RWPE2 (cell line): ENCODE results near the gene CDK5RAP3.
"Not testable (repeated sequence)": the region's sequence is repeated elsewhere in the genome, so short reads cannot be mapped to it uniquely, and the experiment has no call there.

Experiments used
- ATAC-seq: fragments of 200-7000 bp; cut with Tn5 transposase; 3 replicates; pipeline ENCODE4 v1.9.1; 2021; ENCODE audit warnings: low read depth
- DNase-seq: peaks from one replicate; pipeline ENCODE4 v3.0.0-alpha.2; 2020; ENCODE audit warnings: low spot score
- H3K27ac ChIP-seq: fragments of 450-650 bp; 2 replicates; pipeline ENCODE4 v1.5.1; 2017; ENCODE audit warnings: mild to moderate bottlenecking; ENCODE audit not compliant: poor library complexity, severe bottlenecking
- H3K27me3 ChIP-seq: fragments of 250-450 bp; sonication (Bioruptor Pico); 2 replicates; pipeline ENCODE4 v1.5.1; 2021; ENCODE audit warnings: mild to moderate bottlenecking, moderate library complexity; ENCODE audit not compliant: insufficient read depth, poor library complexity, severe bottlenecking
- H3K36me3 ChIP-seq: fragments of 250-450 bp; sonication (Bioruptor Pico); 2 replicates; pipeline ENCODE4 v1.5.1; 2020; ENCODE audit warnings: low read depth, mild to moderate bottlenecking, moderate library complexity
- H3K4me1 ChIP-seq: fragments of 250-450 bp; sonication (Bioruptor Pico); 2 replicates; pipeline ENCODE4 v1.5.1; 2021; ENCODE audit warnings: mild to moderate bottlenecking, moderate library complexity; ENCODE audit not compliant: insufficient read depth, poor library complexity, severe bottlenecking
- H3K4me3 ChIP-seq: fragments of 250-450 bp; sonication (Bioruptor Pico); 2 replicates; pipeline ENCODE4 v1.5.1; 2021; ENCODE audit warnings: mild to moderate bottlenecking, moderate library complexity; ENCODE audit not compliant: severe bottlenecking
- H3K9me3 ChIP-seq: fragments of 250-450 bp; sonication (Bioruptor Pico); 2 replicates; pipeline ENCODE4 v1.5.1; 2021; ENCODE audit warnings: mild to moderate bottlenecking, moderate library complexity; ENCODE audit not compliant: severe bottlenecking
- TF ChIP-seq, protein P1 (sequence below): fragments of 450-650 bp; IDR thresholded peaks from one replicate; pipeline ENCODE4 v1.5.1; 2017; ENCODE audit warnings: mild to moderate bottlenecking, moderate library complexity; ENCODE audit not compliant: poor library complexity, severe bottlenecking

CDK5RAP3 gene

DNA sequence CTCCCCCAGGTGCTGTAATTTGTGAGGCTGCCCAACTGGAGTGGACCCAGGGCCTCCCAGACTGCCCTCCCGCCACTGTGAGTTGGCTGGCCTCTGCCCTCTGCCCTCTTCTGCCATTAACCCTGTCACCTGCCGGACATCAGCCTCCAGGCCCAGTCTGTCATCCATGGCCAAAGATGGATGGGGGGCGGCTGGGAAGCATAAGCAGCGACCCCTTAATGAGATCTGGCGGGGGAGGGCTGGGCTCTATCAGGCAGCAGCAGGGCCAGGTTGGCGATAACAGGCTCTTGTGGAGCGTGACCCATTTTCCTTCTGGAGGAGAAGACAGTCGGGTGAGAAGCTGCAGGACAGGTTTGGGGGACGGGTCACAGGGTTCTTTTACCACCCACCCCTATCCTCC is 25.3 kb downstream of the CDK5RAP3 start:
- ATAC-seq = no peak
- TF ChIP-seq, protein P1, sequence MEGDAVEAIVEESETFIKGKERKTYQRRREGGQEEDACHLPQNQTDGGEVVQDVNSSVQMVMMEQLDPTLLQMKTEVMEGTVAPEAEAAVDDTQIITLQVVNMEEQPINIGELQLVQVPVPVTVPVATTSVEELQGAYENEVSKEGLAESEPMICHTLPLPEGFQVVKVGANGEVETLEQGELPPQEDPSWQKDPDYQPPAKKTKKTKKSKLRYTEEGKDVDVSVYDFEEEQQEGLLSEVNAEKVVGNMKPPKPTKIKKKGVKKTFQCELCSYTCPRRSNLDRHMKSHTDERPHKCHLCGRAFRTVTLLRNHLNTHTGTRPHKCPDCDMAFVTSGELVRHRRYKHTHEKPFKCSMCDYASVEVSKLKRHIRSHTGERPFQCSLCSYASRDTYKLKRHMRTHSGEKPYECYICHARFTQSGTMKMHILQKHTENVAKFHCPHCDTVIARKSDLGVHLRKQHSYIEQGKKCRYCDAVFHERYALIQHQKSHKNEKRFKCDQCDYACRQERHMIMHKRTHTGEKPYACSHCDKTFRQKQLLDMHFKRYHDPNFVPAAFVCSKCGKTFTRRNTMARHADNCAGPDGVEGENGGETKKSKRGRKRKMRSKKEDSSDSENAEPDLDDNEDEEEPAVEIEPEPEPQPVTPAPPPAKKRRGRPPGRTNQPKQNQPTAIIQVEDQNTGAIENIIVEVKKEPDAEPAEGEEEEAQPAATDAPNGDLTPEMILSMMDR = no peak
- no peak overlapping the region for H3K27ac ChIP-seq

DNA sequence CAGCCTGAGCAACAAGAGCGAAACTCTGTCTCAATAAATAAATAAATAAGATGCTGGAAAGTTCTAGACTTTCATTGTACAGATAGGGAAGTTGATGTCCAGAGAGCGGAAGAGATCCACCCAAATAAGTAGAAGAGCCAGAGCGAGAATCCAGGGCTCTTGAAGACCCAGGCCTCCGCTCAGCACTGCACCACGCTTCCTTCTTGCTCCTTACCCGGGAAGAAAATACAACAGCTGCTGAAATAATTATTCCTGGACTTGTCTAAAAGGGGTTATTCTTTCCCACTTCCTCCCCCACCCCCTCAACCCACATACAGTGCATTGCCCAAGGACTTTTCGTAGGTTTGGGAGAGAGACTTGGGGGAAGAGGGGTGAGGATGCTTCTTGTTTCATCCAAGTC is 26.7 kb downstream of the CDK5RAP3 start:
- H3K27me3 ChIP-seq = no peaks in the 10 kb centered on the region
- no peak for ATAC-seq
- H3K27ac ChIP-seq = no peak overlapping the region
- H3K36me3 ChIP-seq = no peaks in the 10 kb centered on the region
- H3K9me3 ChIP-seq = no peaks in the 10 kb centered on the region
- TF ChIP-seq, protein P1 = no peak
- no peak overlapping the region for H3K4me3 ChIP-seq
- peaks cover 6% of the 10 kb centered on the region for H3K4me1 ChIP-seq
- no peak for DNase-seq

More for the DNA sequence above, 25.3 kb downstream of the CDK5RAP3 start:
- H3K36me3 ChIP-seq = no peaks in the 10 kb centered on the region
- DNase-seq = no peak
- H3K4me1 ChIP-seq = no peaks in the 10 kb centered on the region
- no peaks in the 10 kb centered on the region for H3K27me3 ChIP-seq
- no peaks in the 10 kb centered on the region for H3K9me3 ChIP-seq
- H3K4me3 ChIP-seq = no peak overlapping the region

DNA sequence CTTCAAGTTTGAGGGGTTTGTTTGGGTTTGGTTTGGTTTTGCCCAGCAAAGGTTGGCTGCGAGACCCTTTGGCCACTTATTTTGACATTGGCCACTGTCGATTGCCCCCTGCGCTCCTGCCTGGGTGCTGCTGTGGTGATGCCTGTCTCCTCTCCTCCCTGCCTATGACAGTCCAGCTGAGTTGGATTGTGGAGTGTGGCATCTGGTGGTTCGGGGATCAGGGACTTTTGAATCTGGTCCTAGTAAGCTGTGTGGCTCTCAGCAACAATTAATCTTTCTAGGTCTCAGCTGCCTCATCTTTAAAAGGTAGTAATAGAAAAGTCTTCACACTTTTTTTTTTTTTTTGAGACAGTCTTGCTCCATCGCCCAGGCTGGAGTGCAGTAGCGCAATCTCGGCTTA is 27.1 kb downstream of the CDK5RAP3 start:
- no peak for ATAC-seq
- Histone ChIP-seq H3K9me3 (no peaks in the 10 kb centered on the region), H3K27ac (no peak overlapping the region)

DNA sequence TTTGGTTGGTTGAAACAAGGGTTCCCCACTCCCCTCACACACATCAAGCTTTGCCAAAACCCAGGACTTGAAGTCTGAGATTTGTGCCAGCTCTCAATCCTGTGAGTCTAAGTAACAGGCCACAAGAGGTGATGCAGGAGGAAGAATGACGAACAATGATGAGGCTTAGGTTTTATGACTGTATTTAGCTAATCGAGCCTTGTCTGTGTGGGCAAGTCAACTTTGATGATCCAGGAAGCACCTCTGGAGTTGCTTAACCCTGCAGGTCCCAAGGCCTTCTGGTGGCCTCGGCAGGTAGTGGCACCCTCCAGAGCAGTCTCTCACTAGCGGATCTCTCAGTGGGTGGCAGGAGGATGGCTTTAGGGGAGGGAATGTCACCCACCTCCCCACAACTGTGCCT is 28.7 kb downstream of the CDK5RAP3 start:
- TF ChIP-seq, protein P1 = no peak
- ATAC-seq = peak; percentile 59
- Histone ChIP-seq H3K36me3 (no peaks in the 10 kb centered on the region), H3K27ac (no peak overlapping the region), H3K27me3 (no peaks in the 10 kb centered on the region), H3K9me3 (no peaks in the 10 kb centered on the region), H3K4me1 (peaks cover 10% of the 10 kb centered on the region), H3K4me3 (no peak overlapping the region)
- no peak for DNase-seq

More for the DNA sequence above, 27.1 kb downstream of the CDK5RAP3 start:
- peaks cover 10% of the 10 kb centered on the region for H3K4me1 ChIP-seq
- no peak overlapping the region for H3K4me3 ChIP-seq
- DNase-seq = no peak
- no peaks in the 10 kb centered on the region for H3K27me3 ChIP-seq
- TF ChIP-seq, protein P1 = no peak
- H3K36me3 ChIP-seq = no peaks in the 10 kb centered on the region

DNA sequence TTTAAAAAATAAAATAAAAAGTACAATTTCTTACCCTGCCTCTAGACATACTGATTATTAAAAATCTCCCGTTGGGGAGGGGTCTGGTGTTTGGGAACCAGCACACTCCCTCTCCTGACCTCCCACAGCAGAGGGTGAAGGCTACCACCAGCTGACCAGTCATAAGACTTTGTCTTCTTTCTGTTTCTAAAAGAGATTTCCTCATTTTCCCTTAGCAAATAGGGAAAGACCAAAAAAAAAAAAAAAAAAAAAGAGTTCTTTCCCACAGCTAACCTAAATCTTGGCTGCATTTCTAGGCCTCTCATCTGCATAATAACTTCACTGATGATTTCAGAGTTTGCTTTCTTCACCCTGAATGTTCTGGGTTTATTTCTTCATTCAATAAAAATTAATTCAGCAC is 30.3 kb downstream of the CDK5RAP3 start:
- Histone ChIP-seq H3K36me3 (no peaks in the 10 kb centered on the region), H3K27ac (no peak overlapping the region), H3K9me3 (no peaks in the 10 kb centered on the region), H3K4me3 (no peak overlapping the region), H3K27me3 (no peaks in the 10 kb centered on the region), H3K4me1 (peaks cover 19% of the 10 kb centered on the region)
- ATAC-seq (no peak), DNase-seq (no peak)
- TF ChIP-seq, protein P1 = no peak

DNA sequence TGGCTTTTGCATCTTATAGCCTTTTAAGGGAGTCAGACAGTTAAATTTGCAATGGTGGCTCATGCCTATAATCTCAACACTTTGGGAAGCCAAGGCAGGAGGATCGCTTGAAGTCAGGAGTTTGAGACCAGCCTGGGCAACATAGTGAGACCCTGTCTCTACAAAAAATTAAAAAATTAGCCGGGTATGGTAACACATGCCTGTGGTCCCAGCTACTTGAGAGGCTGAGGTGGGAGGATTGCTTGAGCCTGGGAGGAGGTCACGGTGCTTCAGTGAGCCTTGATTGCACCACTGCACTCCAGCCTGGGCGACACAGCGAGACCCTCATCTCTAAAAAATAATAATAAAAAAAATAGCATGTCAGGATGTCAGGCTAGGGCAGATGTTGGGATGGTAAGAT is 30.7 kb downstream of the CDK5RAP3 start:
- H3K27ac ChIP-seq = peak overlapping the region; percentile 71
- not testable (repeated sequence) for H3K27me3 ChIP-seq, ATAC-seq, H3K9me3 ChIP-seq, H3K36me3 ChIP-seq, DNase-seq, H3K4me3 ChIP-seq
- peaks cover 19% of the 10 kb centered on the region for H3K4me1 ChIP-seq
